Peyer's patch (tissue), 4 donors: ENCODE measurements around the gene CNTN5. TPM values are rescaled to one million over a fixed set of nuclear protein-coding genes. Genes with fewer than 3 reads are reported as not detected.

Source experiments
- DNase-seq, 3 donors: peaks; one replicate each; pipeline ENCODE4 v3.0.0-alpha.2; 2017 to 2019
- H3K27ac ChIP-seq, 4 donors: fragments of 200-600 bp; sonication (generic); one replicate each; pipeline ENCODE4 v1.5.1; 2016 to 2019
- H3K27me3 ChIP-seq, 2 donors: fragments of 200-600 bp; sonication (generic); one replicate each; pipeline ENCODE4 v1.5.1; 2019
- H3K36me3 ChIP-seq, 3 donors: fragments of 200-600 bp; sonication (generic); one replicate each; pipeline ENCODE4 v1.5.1; 2016 to 2019
- H3K4me1 ChIP-seq, 4 donors: fragments of 200-600 bp; sonication (generic); one replicate each; pipeline ENCODE4 v1.5.1; 2016 to 2019
- H3K4me3 ChIP-seq, 4 donors: fragments of 200-600 bp; sonication (generic); 1 replicate in 3 of 4; 2 replicates in 1 of 4; pipeline ENCODE4 v1.5.1; 2016 to 2019; ENCODE audit warnings: mild to moderate bottlenecking in 1 of 4
- H3K9me3 ChIP-seq, 4 donors: fragments of 200-600 bp; sonication (generic); one replicate each; pipeline ENCODE4 v1.5.1; 2016 to 2019; ENCODE audit warnings: mild to moderate bottlenecking in 1 of 4
- POLR2A ChIP-seq, 2 donors: fragments of 450-650 bp; IDR thresholded peaks; one replicate each; pipeline ENCODE4 v1.5.1; 2017; ENCODE audit warnings: antibody characterized with exemption in 2 of 2, mild to moderate bottlenecking in 2 of 2, moderate library complexity in 2 of 2
- total RNA-seq, 4 donors: library from RNA; depleted of rRNA; stranded (reverse); fragments of >200 nt; gene quantifications; one replicate each; pipeline ENCODE4 v1.1.0, GENCODE V29; 2016
- TF ChIP-seq, protein P1 (sequence below), 6 experiments: fragments of 450-650 bp in 4 of 6; fragments of 200-600 bp in 2 of 6; sonication (generic) in 1 of 6; IDR thresholded peaks; one replicate each; pipeline ENCODE4 v1.5.1; 2017 to 2019; ENCODE audit warnings: antibody characterized with exemption in 6 of 6, mild to moderate bottlenecking in 3 of 6, moderate library complexity in 1 of 6

CNTN5 gene
- total RNA-seq, 4 donors from 2014 or later, result not detected

DNA sequence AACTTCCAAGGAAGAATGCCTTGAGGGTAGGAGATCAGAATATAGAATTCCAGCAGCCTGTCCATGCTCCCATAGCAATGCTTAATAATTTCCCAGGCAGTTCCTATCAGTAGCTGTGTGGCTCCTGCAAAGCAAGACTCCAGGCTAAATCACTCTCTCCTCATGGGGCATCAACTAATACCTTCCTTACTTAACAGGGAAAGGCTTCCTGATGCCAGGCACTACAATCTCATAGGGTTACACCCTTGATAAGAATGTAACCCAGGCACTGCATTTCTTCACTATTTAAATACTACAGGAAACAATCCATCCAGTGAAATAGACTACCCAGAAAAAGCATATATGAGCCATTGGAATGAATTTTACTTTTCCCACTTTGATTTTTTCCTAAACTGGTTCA is 1051.4 kb downstream of the CNTN5 start:
- H3K27me3 ChIP-seq, result no peaks in the 10 kb centered on the region
- no peak overlapping the region for H3K4me3 ChIP-seq
- no peaks in the 10 kb centered on the region for H3K4me1 ChIP-seq
- H3K27ac ChIP-seq, result no peak overlapping the region
- H3K9me3 ChIP-seq, result no peaks in the 10 kb centered on the region
- no peaks in the 10 kb centered on the region for H3K36me3 ChIP-seq
- no peak for DNase-seq
- TF ChIP-seq, protein P1, sequence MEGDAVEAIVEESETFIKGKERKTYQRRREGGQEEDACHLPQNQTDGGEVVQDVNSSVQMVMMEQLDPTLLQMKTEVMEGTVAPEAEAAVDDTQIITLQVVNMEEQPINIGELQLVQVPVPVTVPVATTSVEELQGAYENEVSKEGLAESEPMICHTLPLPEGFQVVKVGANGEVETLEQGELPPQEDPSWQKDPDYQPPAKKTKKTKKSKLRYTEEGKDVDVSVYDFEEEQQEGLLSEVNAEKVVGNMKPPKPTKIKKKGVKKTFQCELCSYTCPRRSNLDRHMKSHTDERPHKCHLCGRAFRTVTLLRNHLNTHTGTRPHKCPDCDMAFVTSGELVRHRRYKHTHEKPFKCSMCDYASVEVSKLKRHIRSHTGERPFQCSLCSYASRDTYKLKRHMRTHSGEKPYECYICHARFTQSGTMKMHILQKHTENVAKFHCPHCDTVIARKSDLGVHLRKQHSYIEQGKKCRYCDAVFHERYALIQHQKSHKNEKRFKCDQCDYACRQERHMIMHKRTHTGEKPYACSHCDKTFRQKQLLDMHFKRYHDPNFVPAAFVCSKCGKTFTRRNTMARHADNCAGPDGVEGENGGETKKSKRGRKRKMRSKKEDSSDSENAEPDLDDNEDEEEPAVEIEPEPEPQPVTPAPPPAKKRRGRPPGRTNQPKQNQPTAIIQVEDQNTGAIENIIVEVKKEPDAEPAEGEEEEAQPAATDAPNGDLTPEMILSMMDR (IDR thresholded peaks at IDR 0.05), result no peak
- no peak for TF ChIP-seq POLR2A (IDR thresholded peaks at IDR 0.05)

DNA sequence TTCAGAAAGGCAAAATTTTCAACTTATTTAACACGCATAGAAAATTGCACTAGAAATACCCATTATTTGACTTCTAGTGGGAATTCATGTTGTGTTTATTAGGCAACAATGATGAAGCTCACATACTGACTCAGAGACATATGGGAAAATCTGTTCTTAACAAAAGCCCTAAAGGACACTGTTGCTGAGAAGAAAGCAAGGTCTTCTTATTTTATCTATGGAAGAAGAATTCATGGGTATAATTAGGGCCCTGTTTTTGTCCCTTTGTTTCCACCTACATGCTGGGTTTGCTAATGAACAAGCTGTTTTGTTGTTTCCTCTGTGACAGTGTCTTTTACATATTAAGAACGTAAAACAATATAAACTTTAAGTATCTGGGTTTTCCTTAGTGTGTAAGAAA is 1059.6 kb downstream of the CNTN5 start:
- H3K27me3 ChIP-seq, result no peaks in the 10 kb centered on the region
- no peaks in the 10 kb centered on the region for H3K9me3 ChIP-seq
- no peak for TF ChIP-seq POLR2A (IDR thresholded peaks at IDR 0.05)
- TF ChIP-seq, protein P1 (IDR thresholded peaks at IDR 0.05), result no peak
- no peaks in the 10 kb centered on the region for H3K36me3 ChIP-seq
- H3K4me1 ChIP-seq, result no peaks in the 10 kb centered on the region
- H3K27ac ChIP-seq, result no peak overlapping the region
- no peak overlapping the region for H3K4me3 ChIP-seq
- DNase-seq, result no peak

GRCh38 chr11:100080821-100081220 is 1060.1 kb downstream of the CNTN5 start:
- no peaks in the 10 kb centered on the region for H3K27me3 ChIP-seq
- no peak for TF ChIP-seq POLR2A (IDR thresholded peaks at IDR 0.05)
- TF ChIP-seq, protein P1 (IDR thresholded peaks at IDR 0.05), result no peak
- DNase-seq, result no peak
- H3K9me3 ChIP-seq, result no peaks in the 10 kb centered on the region
- no peaks in the 10 kb centered on the region for H3K4me1 ChIP-seq
- H3K4me3 ChIP-seq, result no peak overlapping the region
- no peak overlapping the region for H3K27ac ChIP-seq
- H3K36me3 ChIP-seq, result no peaks in the 10 kb centered on the region

DNA sequence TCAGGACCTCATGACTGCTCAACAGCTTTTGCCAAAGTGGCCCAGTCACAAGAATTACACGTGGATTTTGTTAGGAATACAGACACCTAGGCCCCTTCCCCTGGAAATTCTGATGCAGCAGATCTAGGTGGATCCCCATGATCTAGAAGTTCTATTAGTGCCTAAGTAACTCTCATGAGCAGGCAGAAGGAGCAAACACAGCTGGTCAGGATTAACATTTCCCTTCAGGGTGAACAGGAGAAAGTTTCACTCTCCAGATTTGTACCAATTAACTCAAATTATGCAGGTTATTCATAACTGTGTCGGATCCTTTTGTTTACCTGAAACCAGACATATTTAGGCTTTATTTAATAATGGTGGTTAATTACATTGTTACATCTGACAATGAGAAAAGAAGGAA is 1072.9 kb downstream of the CNTN5 start:
- DNase-seq, result no peak

GRCh38 chr11:100094121-100094865 is 1073.5 kb downstream of the CNTN5 start:
- Histone ChIP-seq H3K4me3 (no peak overlapping the region), H3K9me3 (no peaks in the 10 kb centered on the region), H3K4me1 (no peaks in the 10 kb centered on the region), H3K27ac (no peak overlapping the region), H3K27me3 (no peaks in the 10 kb centered on the region), H3K36me3 (no peaks in the 10 kb centered on the region)
- no peak for DNase-seq
- no peak for TF ChIP-seq POLR2A (IDR thresholded peaks at IDR 0.05)
- TF ChIP-seq, protein P1 (IDR thresholded peaks at IDR 0.05), result no peak

More for the DNA sequence above, 1072.9 kb downstream of the CNTN5 start:
- H3K36me3 ChIP-seq, result no peaks in the 10 kb centered on the region
- H3K27ac ChIP-seq, result no peak overlapping the region
- TF ChIP-seq POLR2A (IDR thresholded peaks at IDR 0.05), result no peak
- TF ChIP-seq, protein P1 (IDR thresholded peaks at IDR 0.05), result no peak
- H3K9me3 ChIP-seq, result no peaks in the 10 kb centered on the region
- no peak overlapping the region for H3K4me3 ChIP-seq
- H3K4me1 ChIP-seq, result no peaks in the 10 kb centered on the region
- H3K27me3 ChIP-seq, result no peaks in the 10 kb centered on the region
